NCI-H187 treated with DMSO at 0.1 percent for 48 hours (cell line): ENCODE results near the gene N4BP2.

Experiments
- DNase-seq: peaks from one replicate; lab custom pipeline; 2025; lab: John Stamatoyannopoulos, UW

Gene N4BP2

DNA sequence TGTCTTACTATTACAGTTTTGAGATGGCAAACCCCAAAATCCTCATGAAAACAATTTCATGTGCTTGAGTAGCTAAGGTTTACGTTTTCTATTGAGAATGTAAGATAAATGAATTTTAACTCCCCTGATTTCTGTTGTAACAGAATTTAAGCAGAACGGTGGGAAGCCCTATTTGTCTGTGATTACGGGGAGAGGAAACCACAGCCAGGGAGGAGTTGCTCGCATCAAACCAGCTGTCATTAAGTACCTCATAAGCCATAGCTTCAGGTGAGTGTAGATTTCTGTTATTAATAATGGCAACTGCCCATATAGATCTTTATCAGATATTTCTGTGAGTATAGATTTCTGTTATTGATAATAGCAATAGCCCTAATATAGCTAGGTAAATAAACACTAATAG, 96.0 kb downstream of the N4BP2 start:
- no peak for DNase-seq

DNA sequence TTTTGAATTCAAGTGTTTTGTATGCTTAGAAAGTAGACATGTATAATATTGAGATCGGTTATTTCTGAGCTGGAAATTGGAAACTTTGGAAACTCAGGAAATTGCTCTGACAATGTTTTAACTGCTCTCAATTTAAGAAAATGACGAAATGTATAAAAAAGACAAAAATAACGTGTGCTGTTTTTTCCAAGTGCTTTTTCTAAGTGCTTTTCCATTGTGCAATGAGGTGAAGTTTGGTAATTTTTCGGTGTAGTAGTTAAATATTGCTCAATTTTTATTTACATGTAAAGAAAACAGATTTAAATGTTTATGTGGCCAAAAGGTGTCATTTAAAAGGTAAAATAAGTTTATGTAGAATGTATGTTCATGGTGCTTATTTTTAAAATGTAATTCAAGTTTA, 100.8 kb downstream of the N4BP2 start:
- DNase-seq = no peak

DNA sequence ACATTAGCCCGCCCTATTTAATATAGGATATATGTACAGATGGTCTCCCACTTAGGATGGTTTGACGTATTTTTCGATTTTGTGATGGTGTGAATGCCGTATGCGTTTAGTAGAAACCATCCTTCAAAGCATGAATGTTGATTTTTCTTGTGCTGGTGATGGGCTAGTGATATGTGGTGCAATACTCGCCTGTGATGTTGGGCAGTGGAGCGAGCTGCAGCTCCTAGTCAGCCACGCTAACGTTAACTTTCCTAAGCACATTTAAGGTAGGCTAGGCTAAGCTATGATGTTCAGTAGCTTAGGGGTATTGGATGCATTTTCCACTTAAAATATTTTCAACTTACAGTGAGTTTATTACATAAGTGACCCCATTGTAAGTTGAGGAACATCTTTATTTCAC, 103.6 kb downstream of the N4BP2 start:
- DNase-seq = no peak

DNA sequence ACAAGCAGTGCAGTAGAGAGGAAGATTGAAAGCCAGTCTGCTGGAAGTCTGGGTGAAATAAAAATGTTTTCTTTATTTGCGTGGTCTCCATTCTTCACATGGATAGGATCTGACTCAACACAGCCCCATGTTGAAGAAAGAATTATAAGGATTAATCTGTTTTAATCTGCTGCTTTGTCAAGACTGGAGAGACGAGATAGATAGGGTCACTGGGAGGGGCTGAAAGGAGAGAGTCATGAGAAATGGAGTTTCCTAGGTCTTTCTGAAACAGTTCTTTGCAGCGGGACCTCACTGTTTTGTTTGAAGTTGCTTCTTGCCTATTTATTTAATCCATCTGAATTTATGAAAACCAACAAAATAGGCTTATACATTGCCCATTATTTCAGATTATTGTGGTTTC, 107.8 kb downstream of the N4BP2 start:
- DNase-seq = no peak

DNA sequence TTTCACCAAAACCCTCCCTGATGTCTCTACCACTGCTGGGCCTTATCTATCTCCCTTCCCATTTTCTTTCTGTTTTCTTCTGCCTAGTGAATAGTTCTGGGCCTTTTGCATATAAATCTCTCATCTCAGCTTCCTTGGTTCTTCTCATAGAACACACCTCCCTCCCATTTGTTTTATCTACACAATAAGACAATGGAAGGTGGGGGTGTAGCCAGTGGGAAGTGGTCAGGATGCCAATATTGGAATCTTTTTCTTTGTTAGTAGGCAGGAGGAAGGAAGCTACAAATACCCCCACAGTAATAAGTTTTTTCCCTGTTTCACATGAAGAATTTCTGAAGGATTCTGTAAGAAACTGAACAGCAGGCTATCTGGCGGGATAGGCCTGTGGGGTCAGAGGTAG, 109.3 kb downstream of the N4BP2 start:
- no peak for DNase-seq

DNA sequence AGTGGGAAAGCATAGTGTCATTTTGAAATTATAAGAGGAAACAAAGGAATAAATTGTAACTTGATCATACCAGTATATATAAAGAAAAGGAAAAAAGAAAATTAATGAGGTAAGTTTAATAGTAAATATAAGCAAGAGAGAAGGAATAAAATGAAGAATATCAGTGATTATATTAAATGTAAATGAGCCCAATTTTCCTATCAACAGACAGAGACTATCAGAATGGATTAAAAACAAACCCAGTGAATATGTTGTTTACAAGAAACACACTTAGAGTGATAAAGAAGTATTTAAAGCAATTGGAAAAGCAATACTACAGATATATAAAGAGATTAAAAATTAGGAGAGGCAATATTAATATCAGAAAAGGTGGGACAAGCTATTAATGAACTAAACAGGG, 111.4 kb downstream of the N4BP2 start:
- DNase-seq = no peak

DNA sequence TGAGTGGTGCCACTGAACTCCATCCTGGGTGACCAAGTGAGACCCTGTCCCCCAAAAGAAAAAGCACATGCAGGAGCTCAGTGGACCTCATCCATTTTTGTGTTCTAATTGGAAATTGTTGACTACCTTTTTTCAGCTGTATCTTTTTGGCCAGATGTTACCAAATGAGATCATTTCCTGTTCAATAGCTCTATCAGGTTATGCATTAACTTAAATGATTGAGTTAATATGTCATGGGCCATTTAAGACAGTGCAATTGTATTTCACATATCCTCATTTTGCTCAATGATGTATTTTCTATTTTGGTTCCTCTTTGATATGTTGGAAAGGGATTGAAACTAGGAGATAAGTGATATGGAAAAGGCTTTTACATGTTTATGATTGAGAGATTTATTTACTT, 113.9 kb downstream of the N4BP2 start:
- no peak for DNase-seq

DNA sequence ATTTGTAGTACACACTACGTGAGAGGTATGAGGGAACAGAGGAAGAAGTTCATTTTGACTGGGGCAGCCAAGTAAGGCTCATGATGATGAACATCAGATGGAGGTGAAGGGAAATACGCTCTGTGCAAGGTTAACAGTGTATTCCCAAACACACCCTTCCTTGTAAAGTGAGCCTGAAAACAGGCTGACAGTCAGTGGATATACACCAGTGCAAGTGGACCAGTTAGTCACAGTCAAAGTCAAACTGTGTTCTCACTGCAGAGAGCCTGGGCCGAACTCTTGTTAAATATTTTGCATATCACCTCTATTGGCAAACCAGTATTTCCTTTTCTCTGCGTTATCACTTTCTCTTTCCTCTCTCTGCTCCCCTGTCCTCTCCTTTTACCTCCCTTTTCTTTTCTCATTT, 116.8 kb downstream of the N4BP2 start:
- no peak for DNase-seq

DNA sequence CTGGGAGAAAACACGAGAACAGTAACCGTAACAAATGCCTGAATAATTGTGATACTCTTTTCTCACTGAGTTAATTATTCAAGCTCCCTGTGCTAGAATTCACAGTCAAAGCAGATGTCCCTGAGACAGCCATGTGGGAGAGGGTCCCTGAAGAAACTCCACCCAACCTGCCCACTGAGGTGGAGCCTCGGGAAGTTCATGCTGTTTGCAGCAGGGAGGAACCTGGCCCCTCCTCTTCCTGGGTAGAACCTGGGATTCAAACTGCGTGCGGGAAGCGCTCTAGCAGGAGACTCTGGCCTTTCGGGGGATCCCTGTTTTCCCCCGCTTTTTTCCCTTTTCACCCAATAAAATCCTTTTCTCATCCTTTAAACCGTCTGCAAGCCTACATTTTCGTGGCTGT, 120.0 kb downstream of the N4BP2 start:
- DNase-seq = no peak

DNA sequence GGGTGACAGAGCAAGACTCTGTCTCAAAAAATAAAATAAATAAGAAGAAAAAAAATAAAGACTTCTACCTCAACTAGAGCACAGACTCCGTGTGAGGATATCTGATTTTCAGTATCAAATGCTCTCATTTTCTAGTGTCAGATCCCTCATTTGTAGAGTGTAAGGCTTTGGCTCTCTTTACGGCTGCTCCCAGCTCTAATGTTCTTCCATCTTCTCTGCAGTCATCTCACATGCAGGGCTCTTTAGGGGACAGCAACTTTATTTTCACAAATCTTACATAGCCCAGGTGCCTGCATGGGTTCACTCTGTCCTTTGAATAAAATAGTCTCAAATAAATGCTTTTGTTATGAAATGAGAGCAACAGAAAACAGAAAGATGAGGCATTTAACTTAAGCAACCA, 120.9 kb downstream of the N4BP2 start:
- no peak for DNase-seq

DNA sequence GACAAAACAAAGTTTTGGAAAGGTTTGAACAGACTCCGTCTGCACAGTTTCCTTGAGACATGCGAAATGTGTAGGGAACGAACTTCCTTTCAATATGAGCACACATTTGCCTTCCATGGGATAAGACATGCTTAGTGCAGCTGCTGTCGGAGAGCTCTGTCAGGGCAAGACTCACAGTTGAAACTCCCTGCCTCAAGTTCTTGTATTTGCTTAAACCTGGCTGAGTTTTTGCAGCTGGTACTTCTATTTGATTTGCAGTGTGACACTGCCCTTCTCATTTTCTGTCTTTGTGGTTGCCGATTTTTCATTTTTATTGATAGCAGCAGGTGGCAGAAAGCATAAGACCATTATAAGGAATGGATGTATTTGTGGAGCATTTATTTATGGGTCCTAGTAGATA, 122.0 kb downstream of the N4BP2 start:
- no peak for DNase-seq

DNA sequence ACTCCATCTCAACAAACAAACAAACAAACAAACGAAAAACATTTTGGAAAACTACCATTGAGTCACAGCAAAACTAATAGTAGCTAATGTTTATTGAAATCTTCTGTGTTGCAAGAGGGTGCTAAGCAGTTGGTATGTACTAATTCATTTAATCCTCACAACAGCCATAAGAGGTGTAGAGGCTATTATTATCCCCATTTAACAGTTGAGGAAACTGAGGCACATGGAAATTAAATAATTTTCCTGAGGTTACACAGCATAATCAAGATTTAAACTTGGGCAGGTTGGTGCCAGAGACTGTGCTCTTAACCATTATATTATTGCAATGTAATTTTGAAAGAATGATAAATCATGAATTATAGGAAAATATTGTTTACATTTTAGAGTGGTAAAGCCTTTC, 122.7 kb downstream of the N4BP2 start:
- DNase-seq = no peak

DNA sequence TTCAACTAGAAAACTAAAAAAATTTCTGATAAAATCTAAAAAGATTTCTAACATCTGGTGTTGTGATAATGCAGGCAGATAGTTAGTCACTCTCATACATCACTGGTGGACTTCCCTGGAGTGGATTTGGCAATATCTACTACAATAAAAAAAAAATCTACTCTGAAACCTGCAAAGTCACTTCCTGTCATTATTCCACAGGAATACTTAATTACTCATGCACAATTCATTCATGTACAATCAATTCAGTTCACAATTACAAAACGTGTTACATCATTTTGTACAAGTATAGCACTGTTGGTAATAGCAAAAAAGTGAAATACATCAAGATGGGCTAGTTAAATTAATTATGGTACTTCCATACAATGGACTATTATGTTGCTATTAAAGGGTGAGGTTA, 123.7 kb downstream of the N4BP2 start:
- DNase-seq = no peak

DNA sequence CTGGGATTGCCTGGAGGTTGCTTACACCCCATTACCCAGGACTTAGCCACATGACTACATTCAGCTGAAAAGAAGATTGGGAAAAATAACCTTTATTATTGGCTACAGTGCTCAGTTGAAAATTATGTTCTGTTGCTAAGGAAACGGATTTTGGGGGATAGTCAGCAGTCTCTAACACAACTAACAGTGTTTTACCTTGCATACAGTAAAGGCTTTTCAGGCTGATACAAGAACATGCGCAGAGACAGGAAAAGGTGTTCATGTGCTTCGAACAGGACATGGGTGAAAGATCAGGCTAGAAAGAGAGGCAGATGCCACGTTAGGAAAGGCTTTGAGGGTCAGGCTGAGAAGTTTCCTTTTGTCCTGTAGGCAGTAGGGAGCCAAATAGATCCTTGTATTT, 125.4 kb downstream of the N4BP2 start:
- DNase-seq = no peak

DNA sequence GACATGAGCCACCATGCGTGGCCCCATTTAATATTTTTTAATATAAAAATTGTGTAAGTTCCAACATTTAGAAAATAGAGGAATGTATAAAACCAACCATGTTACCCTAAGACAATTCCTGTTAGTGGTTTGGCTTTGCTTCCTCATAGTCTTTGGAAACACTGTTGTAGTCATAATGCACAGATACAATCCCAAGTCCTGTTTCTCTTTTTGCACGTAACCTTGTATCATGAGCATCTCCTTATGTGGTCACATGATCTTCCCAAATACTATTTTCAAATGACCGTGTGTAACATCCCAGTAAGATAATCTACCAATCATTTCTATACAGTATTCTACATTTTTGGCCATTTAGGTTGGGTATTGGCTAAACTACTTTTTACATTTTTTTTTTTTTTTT, 126.3 kb downstream of the N4BP2 start:
- no peak for DNase-seq

DNA sequence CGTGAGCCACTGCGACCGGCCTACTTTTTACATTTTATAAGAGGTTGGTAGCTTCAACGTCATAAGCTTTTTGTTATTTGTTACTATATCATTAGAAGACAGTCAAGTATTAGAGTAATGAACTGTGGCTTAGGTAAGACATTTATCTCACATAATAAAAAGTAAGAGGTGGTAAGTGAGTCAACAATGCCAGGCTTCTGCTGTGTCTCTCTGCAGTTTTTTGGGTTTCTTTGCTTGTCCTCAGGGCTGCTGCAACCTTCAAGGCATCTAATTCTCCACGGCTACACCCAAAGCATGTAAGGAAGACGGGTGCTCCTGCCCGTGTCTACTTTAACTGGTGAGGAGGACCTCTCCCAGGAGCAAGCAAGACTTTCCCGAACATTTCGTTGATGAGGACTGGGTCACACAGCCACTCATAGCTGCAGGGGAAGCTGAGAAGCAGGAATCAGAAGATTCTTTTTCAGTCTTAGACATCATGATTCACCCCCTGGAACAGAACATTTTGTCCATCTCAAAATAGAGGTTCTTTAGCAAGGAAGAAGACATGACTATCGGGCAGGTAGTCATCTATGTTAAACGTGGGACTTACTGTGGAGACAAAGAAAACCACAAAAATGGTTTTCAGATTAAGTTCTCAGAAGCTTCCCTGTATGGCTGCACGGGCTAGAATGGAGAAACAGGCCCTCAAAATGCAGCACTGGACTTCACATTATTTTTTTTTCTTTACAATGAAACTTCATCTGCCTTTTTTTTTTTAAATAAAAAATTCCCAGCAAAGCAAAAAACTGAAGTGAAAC, 127.2 kb downstream of the N4BP2 start:
- no peak for DNase-seq

DNA sequence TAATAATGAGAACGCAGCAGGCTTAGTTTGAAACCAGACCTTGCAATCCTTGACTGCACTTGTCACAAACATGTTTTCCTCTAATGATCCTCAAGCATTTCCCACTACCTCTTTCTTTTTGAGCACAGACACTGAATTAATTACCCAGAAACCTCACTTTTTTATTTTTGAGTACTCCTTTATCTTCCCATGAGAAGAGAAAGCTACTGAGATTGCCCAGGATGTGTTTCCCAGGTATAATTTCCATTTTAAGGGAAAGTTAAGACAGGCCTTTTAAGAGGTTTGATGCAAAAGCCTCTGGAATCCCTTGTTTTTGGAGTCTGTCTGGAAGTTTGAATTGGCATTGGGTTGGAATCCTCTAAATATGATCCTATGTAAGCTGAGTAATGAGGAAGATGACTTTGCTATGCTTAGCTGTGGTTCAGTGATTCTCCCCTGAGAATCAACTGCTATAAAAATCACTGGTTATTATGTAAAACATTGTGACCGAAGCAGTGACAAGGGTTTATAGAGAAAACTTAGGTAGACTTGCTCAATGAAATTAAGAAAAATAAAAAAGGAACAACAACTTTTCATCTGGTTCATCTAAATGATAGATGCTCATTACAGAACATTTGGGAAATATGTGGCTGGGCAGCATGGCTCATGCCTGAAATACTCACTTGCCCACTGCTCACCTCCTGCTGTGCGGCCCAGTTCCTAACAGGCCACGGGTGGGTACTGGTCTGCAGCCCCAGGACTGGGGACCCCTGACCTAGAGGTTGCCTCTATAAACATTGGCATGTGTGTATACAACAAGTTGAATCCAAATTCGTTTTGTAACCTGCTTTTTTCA, 129.4 kb downstream of the N4BP2 start:
- DNase-seq = no peak

DNA sequence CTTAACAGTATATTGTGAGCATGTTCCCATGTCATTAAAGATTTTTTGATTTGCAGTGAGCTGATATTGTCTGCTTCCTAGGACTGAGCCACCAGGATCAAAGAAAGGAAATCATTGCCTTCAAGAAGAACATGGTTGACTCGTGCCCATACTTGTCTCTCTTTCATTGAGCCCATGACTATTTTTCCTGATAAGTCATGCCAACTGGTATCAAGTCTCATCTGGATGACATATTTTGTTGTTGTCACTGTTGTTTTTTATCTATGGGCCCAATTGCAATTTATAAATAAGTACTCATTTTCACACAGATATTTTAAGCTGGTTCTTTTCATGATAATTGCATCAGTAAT, 130.0 kb downstream of the N4BP2 start:
- DNase-seq = no peak

DNA sequence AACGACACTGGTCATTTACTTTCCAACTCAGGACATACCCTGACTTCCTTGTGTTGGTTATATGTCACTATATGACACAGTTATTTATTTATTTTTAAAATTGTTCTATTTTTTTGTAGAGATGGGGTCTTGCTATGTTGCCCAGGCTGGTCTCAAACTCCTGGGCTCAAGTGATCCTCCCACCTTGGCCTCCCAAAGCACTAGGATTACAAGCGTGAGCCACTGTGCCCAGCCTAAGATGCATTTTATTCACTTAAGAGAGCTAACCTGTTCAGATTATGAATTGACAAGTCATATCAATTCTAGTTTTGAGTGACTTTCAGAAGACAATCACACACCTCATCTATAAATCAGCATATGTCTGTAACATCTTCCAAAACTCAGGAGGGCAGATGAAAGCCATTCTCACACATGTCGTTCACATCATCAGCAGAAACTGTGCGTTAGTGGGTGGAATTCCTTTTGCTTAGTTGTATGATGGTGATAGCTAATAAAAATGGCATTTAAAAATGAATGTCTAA, 130.8 kb downstream of the N4BP2 start:
- no peak for DNase-seq

DNA sequence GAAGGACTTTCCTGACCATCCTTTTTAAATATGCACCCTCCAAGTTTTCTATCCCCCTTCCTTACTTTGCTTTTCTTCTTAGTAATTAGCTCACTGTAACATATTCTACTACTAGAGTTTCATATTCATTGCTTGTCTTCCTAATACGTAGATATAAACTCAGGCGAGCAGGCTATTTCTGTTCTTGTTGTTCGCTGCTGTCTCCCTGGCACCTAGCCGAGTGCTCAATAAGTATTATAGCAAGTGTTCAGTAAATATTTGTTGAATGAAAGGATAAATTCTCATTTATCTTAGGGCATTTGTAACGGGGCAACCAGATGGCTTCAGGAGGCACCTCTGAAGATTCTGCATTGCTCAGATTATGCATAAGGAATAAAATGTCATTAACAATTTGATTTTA, 133.4 kb downstream of the N4BP2 start:
- DNase-seq = no peak

DNA sequence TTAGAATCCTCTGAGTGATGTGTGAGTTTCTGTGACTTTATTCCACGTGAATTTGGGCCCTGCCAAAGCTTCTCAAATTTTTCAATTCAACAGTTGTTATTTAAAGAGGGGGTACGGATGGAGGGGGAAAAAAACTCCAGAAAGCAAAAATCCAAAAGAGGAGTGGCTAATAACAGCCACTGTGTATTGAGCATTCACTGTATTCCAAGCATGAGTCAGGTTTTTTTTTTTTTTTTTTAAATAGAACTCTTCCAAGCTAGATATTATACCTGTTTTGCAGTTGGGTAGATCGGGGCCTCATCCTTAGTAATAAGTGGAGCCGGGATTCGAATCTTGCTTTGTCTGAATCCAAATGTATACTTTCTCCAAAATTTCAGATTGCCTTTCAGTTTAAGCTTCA, 133.8 kb downstream of the N4BP2 start:
- no peak for DNase-seq

DNA sequence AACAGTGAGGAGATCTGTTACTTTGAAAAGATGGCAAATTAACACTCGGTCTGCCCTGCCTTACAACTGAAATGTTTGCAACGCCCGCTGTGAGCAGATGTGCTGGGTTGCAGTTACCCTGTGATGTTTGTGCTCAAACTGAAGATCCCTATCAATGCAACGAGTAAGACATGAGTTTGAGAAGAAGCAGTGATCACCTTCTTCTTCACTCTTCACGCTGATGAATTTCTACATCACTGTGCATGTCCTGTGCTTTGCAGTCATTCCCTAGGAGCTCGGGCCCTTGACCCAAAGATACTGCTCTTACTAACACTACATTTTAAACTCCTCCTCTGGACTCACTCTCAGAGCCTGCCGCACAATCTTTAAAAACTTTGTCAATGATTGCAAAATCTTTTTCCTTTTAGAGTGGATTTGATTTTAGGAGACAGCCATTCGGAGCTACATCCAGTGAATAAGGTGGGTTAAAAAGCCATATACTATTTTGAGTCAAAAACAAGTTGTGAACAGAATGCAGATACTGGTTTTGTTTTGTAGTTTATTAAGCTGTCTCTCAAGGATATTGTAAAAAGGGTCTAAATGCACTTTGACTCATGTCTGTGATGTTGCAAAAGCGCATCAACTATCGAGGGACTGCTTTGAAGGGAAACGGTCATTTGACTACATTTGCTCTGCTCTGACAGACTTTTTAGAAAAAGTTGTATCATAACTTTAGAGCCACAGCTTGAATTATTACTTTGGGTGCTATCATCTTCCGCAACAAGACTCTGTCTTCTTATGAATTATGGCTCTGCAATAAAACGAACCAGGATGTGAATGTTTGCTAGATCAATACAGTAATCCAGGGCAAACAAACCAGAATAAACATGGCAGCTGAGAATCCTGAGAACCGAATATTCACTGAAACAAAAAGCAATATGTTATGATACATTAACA, 134.5 kb downstream of the N4BP2 start:
- no peak for DNase-seq
